Breast epithelium (tissue), 3 donors: ENCODE measurements around the gene MED28.

Experiments used
- POLR2A ChIP-seq: fragments of 450-650 bp; IDR thresholded peaks from one replicate; pipeline ENCODE4 v1.6.1; 2016; ENCODE audit warnings: antibody characterized with exemption, mild to moderate bottlenecking, moderate library complexity
- POLR2AphosphoS5 ChIP-seq, 3 donors: sonication (generic); formaldehyde crosslinking; IDR thresholded peaks; one replicate each; pipeline ENCODE4 v1.6.1; 2017; ENCODE audit warnings: antibody characterized with exemption in 3 of 3
- TF ChIP-seq, protein P1 (sequence below), 3 donors: fragments of 450-650 bp; IDR thresholded peaks; one replicate each; pipeline ENCODE4 v1.5.1; 2016 to 2017; ENCODE audit warnings: antibody characterized with exemption in 3 of 3, mild to moderate bottlenecking in 3 of 3, moderate library complexity in 3 of 3

DNA sequence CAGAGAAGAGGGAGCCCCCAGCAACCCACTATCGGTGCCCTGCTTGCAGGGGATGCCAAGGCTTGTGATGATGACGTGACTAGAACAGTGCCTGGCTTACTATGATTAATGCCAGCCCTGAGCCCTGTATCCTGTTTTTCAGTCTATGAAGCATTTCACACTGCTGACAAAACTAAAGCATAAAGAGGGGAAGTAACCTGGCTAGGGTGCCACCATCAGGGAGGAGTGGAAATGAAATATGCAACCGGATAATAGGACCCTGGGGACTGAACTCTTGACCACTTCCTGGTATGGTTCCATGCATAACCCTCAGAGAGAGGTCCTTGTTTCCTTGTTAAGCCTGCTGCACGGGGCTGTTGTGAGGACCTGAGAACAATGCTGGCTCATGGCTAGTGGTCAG is 50.3 kb downstream of the MED28 start:
- TF ChIP-seq, protein P1, sequence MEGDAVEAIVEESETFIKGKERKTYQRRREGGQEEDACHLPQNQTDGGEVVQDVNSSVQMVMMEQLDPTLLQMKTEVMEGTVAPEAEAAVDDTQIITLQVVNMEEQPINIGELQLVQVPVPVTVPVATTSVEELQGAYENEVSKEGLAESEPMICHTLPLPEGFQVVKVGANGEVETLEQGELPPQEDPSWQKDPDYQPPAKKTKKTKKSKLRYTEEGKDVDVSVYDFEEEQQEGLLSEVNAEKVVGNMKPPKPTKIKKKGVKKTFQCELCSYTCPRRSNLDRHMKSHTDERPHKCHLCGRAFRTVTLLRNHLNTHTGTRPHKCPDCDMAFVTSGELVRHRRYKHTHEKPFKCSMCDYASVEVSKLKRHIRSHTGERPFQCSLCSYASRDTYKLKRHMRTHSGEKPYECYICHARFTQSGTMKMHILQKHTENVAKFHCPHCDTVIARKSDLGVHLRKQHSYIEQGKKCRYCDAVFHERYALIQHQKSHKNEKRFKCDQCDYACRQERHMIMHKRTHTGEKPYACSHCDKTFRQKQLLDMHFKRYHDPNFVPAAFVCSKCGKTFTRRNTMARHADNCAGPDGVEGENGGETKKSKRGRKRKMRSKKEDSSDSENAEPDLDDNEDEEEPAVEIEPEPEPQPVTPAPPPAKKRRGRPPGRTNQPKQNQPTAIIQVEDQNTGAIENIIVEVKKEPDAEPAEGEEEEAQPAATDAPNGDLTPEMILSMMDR (IDR thresholded peaks at IDR 0.05): no peak
- TF ChIP-seq POLR2A (no peak), POLR2AphosphoS5 (IDR thresholded peaks at IDR 0.05) (no peak)
